GM19351 (cell line): ENCODE measurements around the gene CDKN1A.

Experiments
- ATAC-seq: cut with Tn5 transposase; IDR thresholded peaks from one replicate; pipeline ENCODE4 v1.9.1; 2021; ENCODE audit warnings: mild to moderate bottlenecking, moderate library complexity; ENCODE audit not compliant: unreplicated experiment

CDKN1A gene

GRCh38 chr6:36655085-36655724, 23.3 kb upstream of the CDKN1A start:
- no peak for ATAC-seq

GRCh38 chr6:36656441-36656840, 22.1 kb upstream of the CDKN1A start:
- ATAC-seq, result no peak

GRCh38 chr6:36657271-36657670, 21.2 kb upstream of the CDKN1A start:
- ATAC-seq, result no peak

GRCh38 chr6:36657942-36658544, 20.5 kb upstream of the CDKN1A start:
- ATAC-seq, result no peak

GRCh38 chr6:36659271-36659670, 19.2 kb upstream of the CDKN1A start:
- ATAC-seq, result no peak

GRCh38 chr6:36660771-36661471, 17.6 kb upstream of the CDKN1A start:
- ATAC-seq, result no peak

- no peak for ATAC-seq
Observed at GRCh38 chr6:36662380-36662779, 16.1 kb upstream of the CDKN1A start.

- ATAC-seq, result no peak
Observed at GRCh38 chr6:36662827-36663256, 15.7 kb upstream of the CDKN1A start.

- ATAC-seq, result no peak
Observed at GRCh38 chr6:36663504-36664446, 14.7 kb upstream of the CDKN1A start.

- no peak for ATAC-seq
Observed at GRCh38 chr6:36665180-36665579, 13.3 kb upstream of the CDKN1A start.

GRCh38 chr6:36666287-36666686, 12.2 kb upstream of the CDKN1A start:
- no peak for ATAC-seq

GRCh38 chr6:36666826-36667591, 11.5 kb upstream of the CDKN1A start:
- peak; percentile 75 for ATAC-seq

- no peak for ATAC-seq
Observed at GRCh38 chr6:36668591-36668990, 9.9 kb upstream of the CDKN1A start.

GRCh38 chr6:36669002-36669401, 9.5 kb upstream of the CDKN1A start:
- no peak for ATAC-seq

- no peak for ATAC-seq
Observed at GRCh38 chr6:36670271-36670670, 8.2 kb upstream of the CDKN1A start.

- no peak for ATAC-seq
Observed at GRCh38 chr6:36671687-36672375, 6.7 kb upstream of the CDKN1A start.

- ATAC-seq, result no peak
Observed at GRCh38 chr6:36673882-36674281, 4.6 kb upstream of the CDKN1A start.

- no peak for ATAC-seq
Observed at GRCh38 chr6:36674942-36675341, 3.6 kb upstream of the CDKN1A start.

GRCh38 chr6:36676141-36677058, 2.1 kb upstream of the CDKN1A start:
- ATAC-seq, result no peak
